ENCODE measurements around the gene VGLL3.

GRCh38 chr3:87033205-87033604 is 42.3 kb upstream of the VGLL3 start:
- TF ChIP-seq CTCF (IDR thresholded peaks at IDR 0.05) (no peak), TCF7L2 (IDR thresholded peaks at IDR 0.05; ENCODE audit: low read depth, low read length) (no peak), REST (IDR thresholded peaks at IDR 0.05; ENCODE audit: insufficient read depth in 1 of 2, low read depth in 2 of 2, low read length in 1 of 2) (no peak)
